GM21529 (cell line): ENCODE results near the gene ABCD1.
"Not testable (repeated sequence)": the region's sequence is repeated elsewhere in the genome, so short reads cannot be mapped to it uniquely, and the experiment has no call there.

Experiments
- ATAC-seq: cut with Tn5 transposase; IDR thresholded peaks from one replicate; pipeline ENCODE4 v1.9.1; 2021; ENCODE audit not compliant: unreplicated experiment

The ABCD1 gene

GRCh38 chrX:153694256-153694655 is 30.4 kb upstream of the ABCD1 start:
- not testable (repeated sequence) for ATAC-seq

GRCh38 chrX:153694687-153695270 is 29.9 kb upstream of the ABCD1 start:
- no peak for ATAC-seq

- no peak for ATAC-seq
Observed at GRCh38 chrX:153696100-153696499, 28.6 kb upstream of the ABCD1 start.

- not testable (repeated sequence) for ATAC-seq
Observed at GRCh38 chrX:153696538-153696937, 28.1 kb upstream of the ABCD1 start.

GRCh38 chrX:153696986-153697722 is 27.5 kb upstream of the ABCD1 start:
- not testable (repeated sequence) for ATAC-seq

- no peak for ATAC-seq
Observed at GRCh38 chrX:153697924-153698865, 26.5 kb upstream of the ABCD1 start.

GRCh38 chrX:153699210-153699783 is 25.4 kb upstream of the ABCD1 start:
- not testable (repeated sequence) for ATAC-seq

- ATAC-seq: not testable (repeated sequence)
Observed at GRCh38 chrX:153699784-153700371, 24.8 kb upstream of the ABCD1 start.

- no peak for ATAC-seq
Observed at GRCh38 chrX:153700376-153700945, 24.2 kb upstream of the ABCD1 start.

GRCh38 chrX:153700967-153701366 is 23.7 kb upstream of the ABCD1 start:
- no peak for ATAC-seq

GRCh38 chrX:153701706-153702105 is 22.9 kb upstream of the ABCD1 start:
- no peak for ATAC-seq

- ATAC-seq: no peak
Observed at GRCh38 chrX:153702336-153703035, 22.2 kb upstream of the ABCD1 start.

GRCh38 chrX:153703036-153703370 is 21.7 kb upstream of the ABCD1 start:
- ATAC-seq: no peak

GRCh38 chrX:153704021-153704526 is 20.6 kb upstream of the ABCD1 start:
- no peak for ATAC-seq

- not testable (repeated sequence) for ATAC-seq
Observed at GRCh38 chrX:153704631-153705402, 19.8 kb upstream of the ABCD1 start.

GRCh38 chrX:153705403-153706060 is 19.1 kb upstream of the ABCD1 start:
- not testable (repeated sequence) for ATAC-seq

GRCh38 chrX:153706799-153707198 is 17.9 kb upstream of the ABCD1 start:
- no peak for ATAC-seq

GRCh38 chrX:153707406-153707805 is 17.2 kb upstream of the ABCD1 start:
- ATAC-seq: no peak
